ENCODE measurements around the gene FLOT1.

- TF ChIP-seq CTCF (IDR thresholded peaks at IDR 0.05; ENCODE audit: low read length) = no peak
- TF ChIP-seq EZH2 (IDR thresholded peaks at IDR 0.05; ENCODE audit: borderline replicate concordance, low read length) = no peak
Measured at GRCh38 chr6:30689022-30689865, 53.2 kb downstream of the FLOT1 start.

Measured in OCI-LY1 (cell line).